HEK293T (cell line): ENCODE data around the gene IGSF23.

ENCODE experiments used
- ARNT ChIP-seq: fragments of 450-650 bp; IDR thresholded peaks from 2 replicates; pipeline ENCODE4 v1.6.1; 2017; ENCODE audit warnings: mild to moderate bottlenecking
- BHLHE40 ChIP-seq: fragments of 450-650 bp; IDR thresholded peaks from 2 replicates; pipeline ENCODE4 v1.6.1; 2016; ENCODE audit warnings: mild to moderate bottlenecking, moderate library complexity, borderline replicate concordance
- FOXA1 ChIP-seq: fragments of 450-650 bp; IDR thresholded peaks from 2 replicates; pipeline ENCODE4 v1.6.1; 2016; ENCODE audit warnings: mild to moderate bottlenecking
- FOXK2 ChIP-seq: fragments of 450-650 bp; IDR thresholded peaks from 2 replicates; pipeline ENCODE4 v1.6.1; 2016; ENCODE audit warnings: mild to moderate bottlenecking
- FOXM1 ChIP-seq: fragments of 450-650 bp; IDR thresholded peaks from 2 replicates; pipeline ENCODE4 v1.6.1; 2017; ENCODE audit warnings: mild to moderate bottlenecking, borderline replicate concordance
- HDGF ChIP-seq: fragments of 450-650 bp; IDR thresholded peaks from 2 replicates; pipeline ENCODE4 v1.6.1; 2017; ENCODE audit warnings: antibody characterized with exemption, borderline replicate concordance
- NFRKB ChIP-seq: fragments of 450-650 bp; IDR thresholded peaks from 2 replicates; pipeline ENCODE4 v1.6.1; 2016; ENCODE audit warnings: mild to moderate bottlenecking, moderate library complexity
- SP1 ChIP-seq: fragments of 450-650 bp; IDR thresholded peaks from 2 replicates; pipeline ENCODE4 v1.6.1; 2017
- SUZ12 ChIP-seq: fragments of 450-650 bp; IDR thresholded peaks from 2 replicates; pipeline ENCODE4 v1.6.1; 2016; ENCODE audit warnings: mild to moderate bottlenecking
- TF ChIP-seq, protein P1 (sequence below): fragments of 450-650 bp; IDR thresholded peaks from 2 replicates; pipeline ENCODE4 v1.6.1; 2016

DNA sequence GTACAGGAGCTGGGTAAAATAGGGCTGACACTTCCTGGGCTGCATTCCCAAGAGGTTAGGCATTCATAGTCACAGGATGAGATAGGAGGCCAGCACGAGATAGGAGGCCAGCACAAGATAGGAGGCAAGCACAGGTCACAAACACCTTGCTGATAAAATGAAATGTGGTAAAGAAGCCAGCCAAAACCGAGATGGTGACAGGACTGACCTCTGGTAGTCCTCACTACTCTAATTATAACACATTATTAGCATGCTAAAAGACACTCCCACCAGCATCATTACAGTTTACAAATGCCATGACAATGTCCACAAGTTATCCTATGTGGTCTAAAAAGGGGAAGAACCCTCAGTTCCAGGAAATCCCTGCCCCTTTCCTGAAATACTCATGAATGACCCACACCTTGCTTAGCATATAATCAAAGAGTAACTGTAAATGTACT is 20.9 kb upstream of the IGSF23 start:
- TF ChIP-seq ARNT = no peak
- TF ChIP-seq BHLHE40 = no peak
- TF ChIP-seq FOXM1 = no peak
- TF ChIP-seq SUZ12 = no peak
- TF ChIP-seq SP1 = no peak
- TF ChIP-seq, protein P1, sequence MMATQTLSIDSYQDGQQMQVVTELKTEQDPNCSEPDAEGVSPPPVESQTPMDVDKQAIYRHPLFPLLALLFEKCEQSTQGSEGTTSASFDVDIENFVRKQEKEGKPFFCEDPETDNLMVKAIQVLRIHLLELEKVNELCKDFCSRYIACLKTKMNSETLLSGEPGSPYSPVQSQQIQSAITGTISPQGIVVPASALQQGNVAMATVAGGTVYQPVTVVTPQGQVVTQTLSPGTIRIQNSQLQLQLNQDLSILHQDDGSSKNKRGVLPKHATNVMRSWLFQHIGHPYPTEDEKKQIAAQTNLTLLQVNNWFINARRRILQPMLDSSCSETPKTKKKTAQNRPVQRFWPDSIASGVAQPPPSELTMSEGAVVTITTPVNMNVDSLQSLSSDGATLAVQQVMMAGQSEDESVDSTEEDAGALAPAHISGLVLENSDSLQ = no peak
- TF ChIP-seq FOXA1 = no peak
- no peak for TF ChIP-seq HDGF
- no peak for TF ChIP-seq FOXK2
- TF ChIP-seq NFRKB = no peak
